HepG2 (cell line): ENCODE data around the gene FBXL22. TPM values are rescaled to one million over a fixed set of nuclear protein-coding genes. Genes with fewer than 3 reads are reported as not detected.
A peak's percentile ranks its signal among the peaks of the same experiment; 100 is the strongest.

ENCODE experiments used
- CC2D1A ChIP-seq: sonication (generic); formaldehyde crosslinking; IDR thresholded peaks from 2 replicates; pipeline ENCODE4 v1.8.1; 2023; ENCODE audit warnings: mild to moderate bottlenecking, missing genetic modification reagents
- CSRNP2 ChIP-seq: sonication (generic); formaldehyde crosslinking; conservative IDR thresholded peaks from 2 replicates; pipeline ENCODE4 v1.8.0; 2022; ENCODE audit warnings: low read depth, missing genetic modification reagents
- JDP2 ChIP-seq: sonication (generic); formaldehyde crosslinking; IDR thresholded peaks from 2 replicates; pipeline ENCODE4 v1.8.1; 2022; ENCODE audit warnings: missing genetic modification reagents, borderline replicate concordance
- KDM2A ChIP-seq: sonication (generic); formaldehyde crosslinking; IDR thresholded peaks from 2 replicates; pipeline ENCODE4 v1.4.0; 2020; ENCODE audit warnings: low read depth, missing genetic modification reagents, borderline replicate concordance
- SYNCRIP ChIP-seq: fragments of 200-400 bp; formaldehyde crosslinking; IDR thresholded peaks from 2 replicates; pipeline ENCODE4 v1.6.1; 2018; ENCODE audit warnings: mild to moderate bottlenecking, low read depth, low read length; ENCODE audit not compliant: insufficient read depth
- TGIF2 ChIP-seq: IDR thresholded peaks from 2 replicates; pipeline ENCODE4 v1.6.1; 2016; ENCODE audit warnings: control low read depth, missing compliant biosample characterization
- YY1 ChIP-seq: IDR thresholded peaks from 2 replicates; pipeline ENCODE4 v1.6.1; 2011; ENCODE audit warnings: low read length, low read depth, moderate library complexity, mild to moderate bottlenecking; ENCODE audit not compliant: insufficient read depth, insufficient replicate concordance
- ZNF124 ChIP-seq: sonication (generic); formaldehyde crosslinking; IDR thresholded peaks from 2 replicates; pipeline ENCODE4 v1.4.0; 2020; ENCODE audit warnings: missing genetic modification reagents
- ZNF484 ChIP-seq: sonication (generic); formaldehyde crosslinking; IDR thresholded peaks from 2 replicates; pipeline ENCODE4 v1.5.1; 2020; ENCODE audit warnings: mild to moderate bottlenecking, low read depth, missing genetic modification reagents, borderline replicate concordance
- ZNF550 ChIP-seq: sonication (generic); formaldehyde crosslinking; IDR thresholded peaks from 2 replicates; pipeline ENCODE4 v1.4.0; 2020; ENCODE audit warnings: mild to moderate bottlenecking, missing genetic modification reagents, borderline replicate concordance
- ZNF7 ChIP-seq: IDR thresholded peaks from 2 replicates; pipeline ENCODE4 v1.6.1; 2016; ENCODE audit warnings: missing biosample characterization, missing genetic modification reagents
- ZSCAN22 ChIP-seq: sonication (generic); formaldehyde crosslinking; IDR thresholded peaks from 2 replicates; pipeline ENCODE4 v1.4.0; 2020; ENCODE audit warnings: mild to moderate bottlenecking, missing genetic modification reagents
- polyA plus RNA-seq, 8 experiments: library from polyadenylated mRNA; depleted of rRNA in 3 of 8; stranded (reverse) in 7 of 8; unstranded in 1 of 8; fragments of >200 nt; fragmentation: Illumina TruSeq in 4 of 8; extraction: Trizol in 4 of 8; gene quantifications; 2 replicates each; pipeline versions ENCODE4 v1.2.1 to v1.2.3, GENCODE V29; 2011 to 2016; ENCODE audit warnings: low read depth in 4 of 8, missing spikeins in 1 of 8, mixed read lengths in 1 of 8; ENCODE audit not compliant: insufficient read depth in 1 of 8
- total RNA-seq, 5 experiments: library from RNA; depleted of rRNA; stranded (reverse); fragments of >200 nt; fragmentation: Illumina TruSeq; extraction: Trizol; gene quantifications; 2 replicates each; pipeline ENCODE4 v1.2.3, GENCODE V29; 2016; ENCODE audit warnings: low read depth in 1 of 5
- TF ChIP-seq, protein P1 (sequence below): IDR thresholded peaks from 2 replicates; pipeline ENCODE4 v1.6.1; 2016; ENCODE audit warnings: low read depth, control low read depth
- TF ChIP-seq, protein P2 (sequence below): sonication (generic); formaldehyde crosslinking; IDR thresholded peaks from 2 replicates; pipeline ENCODE4 v1.5.0; 2020; ENCODE audit warnings: missing genetic modification reagents
- TF ChIP-seq, protein P3 (sequence below): sonication (generic); formaldehyde crosslinking; IDR thresholded peaks from 2 replicates; pipeline ENCODE4 v1.4.0; 2020; ENCODE audit warnings: missing genetic modification reagents, borderline replicate concordance
- TF ChIP-seq, protein P4 (sequence below): sonication (generic); formaldehyde crosslinking; IDR thresholded peaks from 2 replicates; pipeline ENCODE4 v1.4.0; 2020; ENCODE audit warnings: missing genetic modification reagents
- TF ChIP-seq, protein P5 (sequence below): sonication (generic); formaldehyde crosslinking; IDR thresholded peaks from 2 replicates; pipeline ENCODE4 v1.4.0; 2020; ENCODE audit warnings: missing genetic modification reagents, borderline replicate concordance

FBXL22 gene
- total and polyA plus RNA-seq, 2 of the 13 experiments (the other 11 are each of a cell fraction or from before 2014, with no cell fraction given): 0.15 to 0.33 TPM

DNA sequence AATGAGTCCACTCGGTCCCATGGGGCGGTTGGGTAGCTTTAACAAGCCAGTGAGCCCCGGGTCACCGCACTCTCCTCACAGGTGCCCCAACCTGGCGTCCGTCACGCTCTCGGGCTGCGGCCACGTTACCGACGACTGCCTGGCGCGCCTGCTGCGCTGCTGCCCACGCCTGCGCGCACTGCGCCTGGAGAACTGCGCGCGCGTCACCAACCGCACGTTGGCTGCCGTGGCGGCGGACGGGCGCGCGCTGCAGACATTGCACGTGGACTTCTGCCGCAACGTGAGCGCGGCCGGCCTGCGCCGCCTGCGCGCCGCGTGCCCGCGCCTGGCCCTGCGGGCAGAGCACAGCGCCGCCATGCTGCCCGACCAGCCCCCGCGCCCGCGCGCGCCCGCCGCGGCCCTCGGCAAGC lies 3.4 kb downstream of the FBXL22 start (continued):
- TF ChIP-seq KDM2A (CRISPR knock-in tag) (no peak; the same call in 1 of the 2 replicates), CC2D1A (CRISPR knock-in tag) (no peak), ZNF124 (peak; percentile 33; the same call in 1 of the 2 replicates), CSRNP2 (CRISPR knock-in tag) (no peak; the same call in 1 of the 2 replicates), JDP2 (no peak), ZSCAN22 (CRISPR knock-in tag) (no peak), TGIF2 (no peak; the same call in 1 of the 2 replicates), ZNF7 (CRISPR knock-in tag) (0 out of 2 replicates have a peak, but pooled peaks have one; percentile 16), ZNF484 (CRISPR knock-in tag) (no peak), YY1 (peak; percentile 87), SYNCRIP (no peak), ZNF550 (CRISPR knock-in tag) (no peak)
- TF ChIP-seq, protein P1, sequence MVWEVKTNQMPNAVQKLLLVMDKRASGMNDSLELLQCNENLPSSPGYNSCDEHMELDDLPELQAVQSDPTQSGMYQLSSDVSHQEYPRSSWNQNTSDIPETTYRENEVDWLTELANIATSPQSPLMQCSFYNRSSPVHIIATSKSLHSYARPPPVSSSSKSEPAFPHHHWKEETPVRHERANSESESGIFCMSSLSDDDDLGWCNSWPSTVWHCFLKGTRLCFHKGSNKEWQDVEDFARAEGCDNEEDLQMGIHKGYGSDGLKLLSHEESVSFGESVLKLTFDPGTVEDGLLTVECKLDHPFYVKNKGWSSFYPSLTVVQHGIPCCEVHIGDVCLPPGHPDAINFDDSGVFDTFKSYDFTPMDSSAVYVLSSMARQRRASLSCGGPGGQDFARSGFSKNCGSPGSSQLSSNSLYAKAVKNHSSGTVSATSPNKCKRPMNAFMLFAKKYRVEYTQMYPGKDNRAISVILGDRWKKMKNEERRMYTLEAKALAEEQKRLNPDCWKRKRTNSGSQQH (CRISPR knock-in tag): no peak
- TF ChIP-seq, protein P2, sequence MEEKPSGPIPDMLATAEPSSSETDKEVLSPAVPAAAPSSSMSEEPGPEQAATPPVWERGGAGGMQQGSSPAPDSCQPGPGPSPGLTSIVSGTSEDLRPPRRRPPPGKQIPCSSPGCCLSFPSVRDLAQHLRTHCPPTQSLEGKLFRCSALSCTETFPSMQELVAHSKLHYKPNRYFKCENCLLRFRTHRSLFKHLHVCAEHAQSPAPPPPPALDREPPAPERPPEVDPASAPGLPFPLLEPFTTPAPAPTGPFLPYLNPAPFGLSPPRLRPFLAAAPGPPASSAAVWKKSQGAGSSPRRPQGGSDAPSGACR (CRISPR knock-in tag): no peak
- TF ChIP-seq, protein P3, sequence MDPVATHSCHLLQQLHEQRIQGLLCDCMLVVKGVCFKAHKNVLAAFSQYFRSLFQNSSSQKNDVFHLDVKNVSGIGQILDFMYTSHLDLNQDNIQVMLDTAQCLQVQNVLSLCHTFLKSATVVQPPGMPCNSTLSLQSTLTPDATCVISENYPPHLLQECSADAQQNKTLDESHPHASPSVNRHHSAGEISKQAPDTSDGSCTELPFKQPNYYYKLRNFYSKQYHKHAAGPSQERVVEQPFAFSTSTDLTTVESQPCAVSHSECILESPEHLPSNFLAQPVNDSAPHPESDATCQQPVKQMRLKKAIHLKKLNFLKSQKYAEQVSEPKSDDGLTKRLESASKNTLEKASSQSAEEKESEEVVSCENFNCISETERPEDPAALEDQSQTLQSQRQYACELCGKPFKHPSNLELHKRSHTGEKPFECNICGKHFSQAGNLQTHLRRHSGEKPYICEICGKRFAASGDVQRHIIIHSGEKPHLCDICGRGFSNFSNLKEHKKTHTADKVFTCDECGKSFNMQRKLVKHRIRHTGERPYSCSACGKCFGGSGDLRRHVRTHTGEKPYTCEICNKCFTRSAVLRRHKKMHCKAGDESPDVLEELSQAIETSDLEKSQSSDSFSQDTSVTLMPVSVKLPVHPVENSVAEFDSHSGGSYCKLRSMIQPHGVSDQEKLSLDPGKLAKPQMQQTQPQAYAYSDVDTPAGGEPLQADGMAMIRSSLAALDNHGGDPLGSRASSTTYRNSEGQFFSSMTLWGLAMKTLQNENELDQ (CRISPR knock-in tag): no peak
- TF ChIP-seq, protein P4, sequence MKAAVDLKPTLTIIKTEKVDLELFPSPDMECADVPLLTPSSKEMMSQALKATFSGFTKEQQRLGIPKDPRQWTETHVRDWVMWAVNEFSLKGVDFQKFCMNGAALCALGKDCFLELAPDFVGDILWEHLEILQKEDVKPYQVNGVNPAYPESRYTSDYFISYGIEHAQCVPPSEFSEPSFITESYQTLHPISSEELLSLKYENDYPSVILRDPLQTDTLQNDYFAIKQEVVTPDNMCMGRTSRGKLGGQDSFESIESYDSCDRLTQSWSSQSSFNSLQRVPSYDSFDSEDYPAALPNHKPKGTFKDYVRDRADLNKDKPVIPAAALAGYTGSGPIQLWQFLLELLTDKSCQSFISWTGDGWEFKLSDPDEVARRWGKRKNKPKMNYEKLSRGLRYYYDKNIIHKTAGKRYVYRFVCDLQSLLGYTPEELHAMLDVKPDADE (CRISPR knock-in tag): no peak; the same call in 1 of the 2 replicates
- TF ChIP-seq, protein P5, sequence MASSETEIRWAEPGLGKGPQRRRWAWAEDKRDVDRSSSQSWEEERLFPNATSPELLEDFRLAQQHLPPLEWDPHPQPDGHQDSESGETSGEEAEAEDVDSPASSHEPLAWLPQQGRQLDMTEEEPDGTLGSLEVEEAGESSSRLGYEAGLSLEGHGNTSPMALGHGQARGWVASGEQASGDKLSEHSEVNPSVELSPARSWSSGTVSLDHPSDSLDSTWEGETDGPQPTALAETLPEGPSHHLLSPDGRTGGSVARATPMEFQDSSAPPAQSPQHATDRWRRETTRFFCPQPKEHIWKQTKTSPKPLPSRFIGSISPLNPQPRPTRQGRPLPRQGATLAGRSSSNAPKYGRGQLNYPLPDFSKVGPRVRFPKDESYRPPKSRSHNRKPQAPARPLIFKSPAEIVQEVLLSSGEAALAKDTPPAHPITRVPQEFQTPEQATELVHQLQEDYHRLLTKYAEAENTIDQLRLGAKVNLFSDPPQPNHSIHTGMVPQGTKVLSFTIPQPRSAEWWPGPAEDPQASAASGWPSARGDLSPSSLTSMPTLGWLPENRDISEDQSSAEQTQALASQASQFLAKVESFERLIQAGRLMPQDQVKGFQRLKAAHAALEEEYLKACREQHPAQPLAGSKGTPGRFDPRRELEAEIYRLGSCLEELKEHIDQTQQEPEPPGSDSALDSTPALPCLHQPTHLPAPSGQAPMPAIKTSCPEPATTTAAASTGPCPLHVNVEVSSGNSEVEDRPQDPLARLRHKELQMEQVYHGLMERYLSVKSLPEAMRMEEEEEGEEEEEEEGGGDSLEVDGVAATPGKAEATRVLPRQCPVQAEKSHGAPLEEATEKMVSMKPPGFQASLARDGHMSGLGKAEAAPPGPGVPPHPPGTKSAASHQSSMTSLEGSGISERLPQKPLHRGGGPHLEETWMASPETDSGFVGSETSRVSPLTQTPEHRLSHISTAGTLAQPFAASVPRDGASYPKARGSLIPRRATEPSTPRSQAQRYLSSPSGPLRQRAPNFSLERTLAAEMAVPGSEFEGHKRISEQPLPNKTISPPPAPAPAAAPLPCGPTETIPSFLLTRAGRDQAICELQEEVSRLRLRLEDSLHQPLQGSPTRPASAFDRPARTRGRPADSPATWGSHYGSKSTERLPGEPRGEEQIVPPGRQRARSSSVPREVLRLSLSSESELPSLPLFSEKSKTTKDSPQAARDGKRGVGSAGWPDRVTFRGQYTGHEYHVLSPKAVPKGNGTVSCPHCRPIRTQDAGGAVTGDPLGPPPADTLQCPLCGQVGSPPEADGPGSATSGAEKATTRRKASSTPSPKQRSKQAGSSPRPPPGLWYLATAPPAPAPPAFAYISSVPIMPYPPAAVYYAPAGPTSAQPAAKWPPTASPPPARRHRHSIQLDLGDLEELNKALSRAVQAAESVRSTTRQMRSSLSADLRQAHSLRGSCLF (CRISPR knock-in tag): no peak; the same call in 1 of the 2 replicates
